MM.1S (cell line): Measurements from ENCODE around the gene BIRC6.

Source experiments
- DNase-seq: peaks from one replicate; pipeline ENCODE4 v3.0.0-alpha.2; 2015
- H2AFZ ChIP-seq: fragments of 300-600 bp; sonication (generic); 2 replicates; pipeline ENCODE4 v1.6.0; 2016; ENCODE audit warnings: antibody characterized with exemption, low read length
- H3F3A ChIP-seq: fragments of 300-600 bp; sonication (generic); 2 replicates; pipeline ENCODE4 v1.6.1; 2016; ENCODE audit warnings: mild to moderate bottlenecking, antibody characterized with exemption, low read length, moderate library complexity, mixed read lengths; ENCODE audit not compliant: insufficient read depth
- H3K27ac ChIP-seq: fragments of 300-600 bp; sonication (generic); 2 replicates; pipeline ENCODE4 v1.5.1; 2016; ENCODE audit warnings: mild to moderate bottlenecking, low read length
- H3K27me3 ChIP-seq: fragments of 300-600 bp; sonication (generic); replicated peaks from 2 replicates; pipeline ENCODE4 v1.6.0; 2016; ENCODE audit warnings: low read length; ENCODE audit not compliant: insufficient read depth
- H3K36me3 ChIP-seq: fragments of 300-600 bp; sonication (generic); replicated peaks from 2 replicates; pipeline ENCODE4 v1.6.1; 2016; ENCODE audit warnings: mild to moderate bottlenecking, low read length, mixed read lengths; ENCODE audit not compliant: insufficient read depth
- H3K4me1 ChIP-seq: fragments of 300-600 bp; sonication (generic); 2 replicates; pipeline ENCODE4 v1.6.1; 2016; ENCODE audit warnings: low read length, mixed read lengths
- H3K4me2 ChIP-seq: fragments of 300-600 bp; sonication (generic); 2 replicates; pipeline ENCODE4 v1.6.0; 2016; ENCODE audit warnings: low read depth, low read length
- H3K4me3 ChIP-seq: fragments of 300-600 bp; sonication (generic); 2 replicates; pipeline ENCODE4 v1.5.1; 2016; ENCODE audit warnings: low read length, mixed read lengths
- H3K79me2 ChIP-seq: fragments of 300-600 bp; sonication (generic); 2 replicates; pipeline ENCODE4 v1.6.1; 2016; ENCODE audit warnings: mixed run types, low read length, mixed read lengths
- H3K9ac ChIP-seq: fragments of 300-600 bp; sonication (generic); 2 replicates; pipeline ENCODE4 v1.6.1; 2016; ENCODE audit warnings: low read length, mixed read lengths
- H3K9me2 ChIP-seq: fragments of 300-600 bp; sonication (generic); replicated peaks from 2 replicates; pipeline ENCODE4 v1.6.1; 2016; ENCODE audit warnings: mild to moderate bottlenecking, low read length, mixed read lengths; ENCODE audit not compliant: insufficient read depth
- H3K9me3 ChIP-seq: fragments of 300-600 bp; sonication (generic); replicated peaks from 2 replicates; pipeline ENCODE4 v1.6.1; 2016; ENCODE audit warnings: mild to moderate bottlenecking, low read length, mixed read lengths; ENCODE audit not compliant: insufficient read depth
- H4K20me1 ChIP-seq: fragments of 300-600 bp; sonication (generic); 2 replicates; pipeline ENCODE4 v1.6.1; 2016; ENCODE audit warnings: mild to moderate bottlenecking, low read length, moderate library complexity, mixed read lengths; ENCODE audit not compliant: insufficient read depth
- EZH2 ChIP-seq: fragments of 300-600 bp; sonication (generic); optimal IDR thresholded peaks from 2 replicates; pipeline ENCODE3; 2017; ENCODE audit warnings: low read depth, mild to moderate bottlenecking, antibody characterized with exemption, low read length, mixed read lengths
- EZH2phosphoT487 ChIP-seq: fragments of 300-600 bp; sonication (generic); IDR thresholded peaks from 2 replicates; pipeline ENCODE4 v1.6.1; 2018; ENCODE audit warnings: antibody characterized with exemption, low read length
- TF ChIP-seq, protein P1 (sequence below): fragments of 300-600 bp; sonication (generic); IDR thresholded peaks from 2 replicates; pipeline ENCODE4 v1.5.1; 2016; ENCODE audit warnings: antibody characterized with exemption, low read length, mixed read lengths

Gene BIRC6

DNA sequence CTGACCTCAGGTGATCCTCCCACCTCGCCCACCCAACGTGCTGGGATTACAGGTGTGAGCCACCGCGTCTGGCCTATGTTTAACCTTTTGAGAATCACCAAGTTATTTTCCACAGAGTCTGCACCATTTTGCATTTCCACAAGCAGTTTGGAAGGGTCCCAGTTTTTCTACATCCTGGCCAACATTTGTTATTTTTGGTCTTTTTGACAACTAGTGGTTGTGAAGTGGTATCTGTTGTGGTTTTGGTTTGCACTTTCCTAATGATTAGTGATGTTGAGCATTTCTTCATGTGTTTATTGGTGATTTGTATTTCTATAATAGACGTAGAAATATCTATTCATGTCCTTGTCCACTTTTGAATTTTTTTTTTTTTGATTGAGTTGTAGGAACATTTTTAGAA, 67.9 kb downstream of the BIRC6 start:
- TF ChIP-seq EZH2 (no peak), EZH2phosphoT487 (no peak)
- TF ChIP-seq, protein P1, sequence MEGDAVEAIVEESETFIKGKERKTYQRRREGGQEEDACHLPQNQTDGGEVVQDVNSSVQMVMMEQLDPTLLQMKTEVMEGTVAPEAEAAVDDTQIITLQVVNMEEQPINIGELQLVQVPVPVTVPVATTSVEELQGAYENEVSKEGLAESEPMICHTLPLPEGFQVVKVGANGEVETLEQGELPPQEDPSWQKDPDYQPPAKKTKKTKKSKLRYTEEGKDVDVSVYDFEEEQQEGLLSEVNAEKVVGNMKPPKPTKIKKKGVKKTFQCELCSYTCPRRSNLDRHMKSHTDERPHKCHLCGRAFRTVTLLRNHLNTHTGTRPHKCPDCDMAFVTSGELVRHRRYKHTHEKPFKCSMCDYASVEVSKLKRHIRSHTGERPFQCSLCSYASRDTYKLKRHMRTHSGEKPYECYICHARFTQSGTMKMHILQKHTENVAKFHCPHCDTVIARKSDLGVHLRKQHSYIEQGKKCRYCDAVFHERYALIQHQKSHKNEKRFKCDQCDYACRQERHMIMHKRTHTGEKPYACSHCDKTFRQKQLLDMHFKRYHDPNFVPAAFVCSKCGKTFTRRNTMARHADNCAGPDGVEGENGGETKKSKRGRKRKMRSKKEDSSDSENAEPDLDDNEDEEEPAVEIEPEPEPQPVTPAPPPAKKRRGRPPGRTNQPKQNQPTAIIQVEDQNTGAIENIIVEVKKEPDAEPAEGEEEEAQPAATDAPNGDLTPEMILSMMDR, result no peak
- Histone ChIP-seq H3K4me2 (no peak overlapping the region), H3K9me3 (no peaks in the 10 kb centered on the region), H4K20me1 (0 out of 2 replicates have a peak, but pooled peaks cover 5% of the 10 kb centered on the region), H3K9ac (no peak overlapping the region), H3F3A (no peaks in the 10 kb centered on the region), H3K27ac (no peak overlapping the region), H2AFZ (no peak overlapping the region), H3K9me2 (no peaks in the 10 kb centered on the region), H3K4me1 (no peaks in the 10 kb centered on the region), H3K27me3 (no peaks in the 10 kb centered on the region), H3K36me3 (no peaks in the 10 kb centered on the region), H3K79me2 (peaks cover 86% of the 10 kb centered on the region), H3K4me3 (no peak overlapping the region)
- no peak for DNase-seq

DNA sequence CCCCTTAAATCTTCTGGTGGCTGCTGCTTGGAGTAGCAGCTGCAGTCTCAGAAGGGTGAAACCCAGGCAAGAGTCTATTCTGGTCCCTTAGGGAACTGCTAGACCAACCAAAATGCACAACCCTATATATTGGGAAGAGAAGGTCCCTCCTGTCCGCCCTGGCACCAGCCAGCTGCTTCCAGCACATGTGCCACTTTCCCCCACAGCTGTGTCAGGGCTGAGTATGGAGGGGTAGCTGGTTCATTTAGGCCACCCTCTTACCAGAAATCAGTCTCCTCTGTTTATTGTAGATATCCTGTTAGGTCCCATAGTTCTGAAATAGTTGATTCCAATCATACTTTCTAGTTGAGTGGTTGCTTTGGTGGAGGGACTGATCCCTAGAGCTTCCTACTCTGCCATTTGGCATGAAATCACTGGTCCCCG, 68.9 kb downstream of the BIRC6 start:
- Histone ChIP-seq H3K4me3 (no peak overlapping the region), H2AFZ (no peak overlapping the region), H3K9me3 (no peaks in the 10 kb centered on the region), H4K20me1 (no peaks in the 10 kb centered on the region), H3K9me2 (no peaks in the 10 kb centered on the region), H3K9ac (no peak overlapping the region), H3K27me3 (no peaks in the 10 kb centered on the region), H3K4me2 (no peak overlapping the region), H3K79me2 (peaks cover 81% of the 10 kb centered on the region), H3F3A (no peaks in the 10 kb centered on the region), H3K27ac (no peak overlapping the region), H3K4me1 (no peaks in the 10 kb centered on the region), H3K36me3 (no peaks in the 10 kb centered on the region)
- no peak for DNase-seq
- no peak for TF ChIP-seq EZH2
- TF ChIP-seq, protein P1, result no peak
- TF ChIP-seq EZH2phosphoT487, result no peak

DNA sequence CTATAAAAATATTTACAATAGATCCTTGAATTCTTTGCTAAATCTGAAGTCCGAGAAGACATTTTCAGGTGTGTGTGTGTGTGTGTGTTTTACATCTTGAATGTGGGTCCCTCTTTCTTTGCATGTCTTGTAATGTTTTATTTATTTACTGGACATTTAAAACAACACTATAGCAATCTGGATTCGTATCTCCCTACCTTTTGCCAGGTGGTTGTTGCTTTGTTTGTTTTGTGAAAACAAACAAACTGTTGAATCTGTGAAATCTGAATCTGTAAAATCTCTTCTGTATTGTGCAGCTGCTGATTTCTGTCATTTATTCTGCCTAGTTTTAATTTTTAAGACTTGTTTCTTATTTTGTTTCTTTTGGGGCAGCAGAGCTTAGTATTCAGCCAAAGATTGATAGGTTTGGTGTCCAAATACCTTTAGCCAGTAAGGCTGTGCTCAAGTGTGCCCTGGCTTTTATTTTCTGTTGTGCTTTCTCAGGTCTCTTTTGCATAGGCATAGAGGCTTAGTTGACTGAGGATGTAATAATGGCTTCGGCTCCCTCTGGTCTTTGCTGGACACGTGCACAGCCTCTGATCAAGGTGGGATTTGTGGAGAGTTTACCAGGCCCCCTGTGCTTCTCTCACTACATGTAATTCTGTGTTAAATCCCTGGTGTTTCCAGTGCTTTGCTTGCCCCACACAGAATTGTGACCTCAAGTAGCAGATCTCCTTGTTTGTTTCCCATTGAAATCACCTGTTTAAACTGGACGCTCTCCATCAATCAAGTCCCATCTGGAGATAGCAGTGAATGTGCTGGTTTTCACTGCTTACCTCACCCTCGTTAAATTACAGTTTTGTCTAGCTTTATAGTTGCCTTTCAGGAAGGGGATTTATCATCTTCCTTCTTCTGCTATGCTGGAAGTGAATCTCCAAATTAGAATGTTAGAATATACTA, 71.1 kb downstream of the BIRC6 start:
- no peak overlapping the region for H3K27ac ChIP-seq
- H2AFZ ChIP-seq, result no peak overlapping the region
- no peaks in the 10 kb centered on the region for H3K27me3 ChIP-seq
- no peaks in the 10 kb centered on the region; the same call in 1 of the 2 replicates for H3K36me3 ChIP-seq
- DNase-seq, result no peak
- H3K4me1 ChIP-seq, result no peaks in the 10 kb centered on the region
- no peak overlapping the region for H3K4me2 ChIP-seq
- H3K9me3 ChIP-seq, result no peaks in the 10 kb centered on the region
- H3F3A ChIP-seq, result no peaks in the 10 kb centered on the region
- TF ChIP-seq EZH2 (no peak), EZH2phosphoT487 (no peak)
- TF ChIP-seq, protein P1, result no peak
- no peaks in the 10 kb centered on the region for H4K20me1 ChIP-seq
- peaks cover 73% of the 10 kb centered on the region for H3K79me2 ChIP-seq
- H3K4me3 ChIP-seq, result no peak overlapping the region
- H3K9ac ChIP-seq, result no peak overlapping the region
- H3K9me2 ChIP-seq, result no peaks in the 10 kb centered on the region
